GM19438 (cell line): ENCODE measurements around the gene PIK3C3.
A peak's percentile ranks its signal among the peaks of the same experiment; 100 is the strongest.

Experiments used
- ATAC-seq: cut with Tn5 transposase; IDR thresholded peaks from one replicate; pipeline ENCODE4 v1.9.1; 2021; ENCODE audit warnings: low read depth; ENCODE audit not compliant: unreplicated experiment

Gene PIK3C3

DNA sequence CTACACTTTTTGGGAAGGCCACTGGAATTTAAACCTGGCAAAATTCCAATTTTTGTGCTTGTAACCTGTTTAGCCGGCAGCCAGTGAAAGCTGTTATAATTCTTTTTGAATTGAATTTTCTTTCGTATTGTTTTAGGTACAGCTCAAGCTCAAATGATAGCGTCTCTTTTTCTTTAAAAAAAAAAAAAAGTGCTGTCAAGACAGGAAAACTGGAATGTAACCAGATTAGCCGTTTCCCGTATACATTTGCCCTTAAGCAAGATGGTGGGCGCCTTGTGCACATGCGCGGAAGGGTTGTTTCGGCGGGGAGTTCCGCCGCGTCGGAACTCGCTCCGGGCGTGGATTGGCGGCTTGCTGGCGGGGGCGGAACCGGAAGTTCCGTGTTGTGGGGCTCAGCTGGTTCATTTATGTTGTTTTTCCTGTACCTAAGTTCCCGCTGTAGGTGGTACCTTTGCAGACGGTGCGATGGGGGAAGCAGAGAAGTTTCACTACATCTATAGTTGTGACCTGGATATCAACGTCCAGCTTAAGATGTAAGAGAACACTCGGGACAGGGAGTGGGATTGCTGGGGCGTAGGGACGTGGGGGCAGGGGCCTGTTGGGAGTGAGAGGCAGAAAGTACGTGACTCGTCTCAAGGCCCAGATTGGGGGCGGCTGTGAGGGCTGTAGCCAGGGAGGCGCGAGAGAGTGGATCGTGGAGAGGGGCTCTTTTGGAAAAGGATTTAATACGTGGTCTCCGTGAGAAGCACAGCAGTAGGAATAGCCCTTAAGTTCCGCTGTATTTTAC lies at the start of gene PIK3C3:
TSS of gene PIK3C3 (plus strand) at position 408 of the 787 bp plus-strand sequence. CDS start at position 466, 58 bp downstream.
- peak; percentile 98 for ATAC-seq

- ATAC-seq: no peak
Observed at GRCh38 chr18:41905786-41906527, 49.1 kb upstream of the PIK3C3 start.

GRCh38 chr18:41906528-41907146 lies 48.4 kb upstream of the PIK3C3 start:
- ATAC-seq: peak; percentile 94

DNA sequence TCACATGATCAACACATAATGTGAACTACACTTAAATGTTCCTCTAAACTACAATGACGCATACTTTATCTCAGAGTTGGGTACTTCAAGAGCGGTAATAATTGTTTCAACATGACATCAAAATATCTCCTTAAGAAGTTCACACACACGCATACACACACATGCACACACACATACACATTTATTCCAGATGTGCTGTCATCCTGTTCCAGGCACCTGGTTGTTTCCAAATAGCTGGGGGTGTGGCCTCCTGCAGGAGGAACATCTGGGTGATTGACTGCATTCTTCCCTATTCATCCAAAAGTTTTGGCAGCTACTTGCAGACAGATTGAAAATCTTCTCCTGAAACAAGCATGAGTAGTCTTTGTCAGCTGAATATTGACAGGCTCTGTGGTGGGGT lies 37.9 kb upstream of the PIK3C3 start:
- ATAC-seq: no peak

- no peak for ATAC-seq
Observed at GRCh38 chr18:41921770-41922169, 33.3 kb upstream of the PIK3C3 start.

GRCh38 chr18:41922176-41922575 lies 32.9 kb upstream of the PIK3C3 start:
- no peak for ATAC-seq

- ATAC-seq: no peak
Observed at GRCh38 chr18:41922841-41923240, 32.2 kb upstream of the PIK3C3 start.

GRCh38 chr18:41923446-41923845 lies 31.6 kb upstream of the PIK3C3 start:
- ATAC-seq: no peak

DNA sequence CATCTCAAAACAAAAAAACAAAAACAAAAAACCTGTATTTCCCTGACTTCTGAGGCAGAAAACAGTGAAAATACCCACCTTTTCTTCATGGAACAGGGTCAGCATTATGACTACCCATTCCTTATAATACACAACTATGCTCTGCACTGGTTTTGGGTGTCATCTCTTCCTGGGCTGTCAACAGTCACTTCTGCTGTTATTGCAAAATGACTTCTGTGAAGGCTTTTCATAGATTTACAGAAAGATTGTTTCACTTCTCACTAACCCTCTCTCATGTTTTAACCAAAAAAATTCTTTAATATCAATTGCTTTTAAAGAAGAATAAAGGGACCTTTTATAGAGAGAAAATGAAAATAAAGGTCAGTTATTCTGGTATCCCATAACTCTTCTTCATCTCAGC lies 26.5 kb upstream of the PIK3C3 start:
- no peak for ATAC-seq

DNA sequence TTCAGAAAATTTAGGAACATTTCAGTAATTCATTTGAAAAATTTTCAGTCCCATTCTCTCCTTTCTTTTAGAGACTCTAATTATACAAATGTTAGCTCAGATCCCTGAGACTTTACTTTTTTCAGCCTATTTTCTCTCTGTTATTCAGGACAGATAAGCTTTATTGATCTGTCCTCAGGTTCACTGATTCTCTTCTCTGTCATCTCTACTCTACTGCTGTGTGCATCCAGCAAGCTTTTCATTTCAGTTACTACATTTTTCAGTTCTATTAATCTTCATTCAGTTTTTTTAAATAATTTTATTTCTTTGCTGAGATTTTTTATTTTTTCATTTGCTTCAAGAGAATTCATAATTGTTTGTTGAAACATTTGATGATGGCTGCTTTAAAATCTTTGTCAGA lies 22.1 kb upstream of the PIK3C3 start:
- ATAC-seq: no peak

DNA sequence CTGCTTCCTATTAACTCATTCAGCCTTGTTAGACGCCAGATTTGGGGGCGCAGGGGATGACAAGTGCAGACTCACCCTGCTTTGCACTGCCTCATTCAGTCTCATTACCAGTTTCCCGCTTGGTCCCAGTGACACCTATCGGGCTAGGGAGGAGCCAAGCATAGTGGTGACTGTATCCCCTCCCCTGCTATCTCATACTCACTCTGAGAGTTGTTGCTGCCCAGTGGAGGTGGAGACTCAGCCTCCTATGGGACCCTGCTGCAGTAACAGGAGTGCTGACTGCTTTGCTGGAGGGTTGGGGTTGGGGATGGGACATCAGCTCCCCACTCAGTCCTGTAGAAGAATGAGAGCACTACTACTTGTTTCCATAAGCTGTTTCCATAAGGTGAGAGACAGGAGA lies 21.3 kb upstream of the PIK3C3 start:
- no peak for ATAC-seq

DNA sequence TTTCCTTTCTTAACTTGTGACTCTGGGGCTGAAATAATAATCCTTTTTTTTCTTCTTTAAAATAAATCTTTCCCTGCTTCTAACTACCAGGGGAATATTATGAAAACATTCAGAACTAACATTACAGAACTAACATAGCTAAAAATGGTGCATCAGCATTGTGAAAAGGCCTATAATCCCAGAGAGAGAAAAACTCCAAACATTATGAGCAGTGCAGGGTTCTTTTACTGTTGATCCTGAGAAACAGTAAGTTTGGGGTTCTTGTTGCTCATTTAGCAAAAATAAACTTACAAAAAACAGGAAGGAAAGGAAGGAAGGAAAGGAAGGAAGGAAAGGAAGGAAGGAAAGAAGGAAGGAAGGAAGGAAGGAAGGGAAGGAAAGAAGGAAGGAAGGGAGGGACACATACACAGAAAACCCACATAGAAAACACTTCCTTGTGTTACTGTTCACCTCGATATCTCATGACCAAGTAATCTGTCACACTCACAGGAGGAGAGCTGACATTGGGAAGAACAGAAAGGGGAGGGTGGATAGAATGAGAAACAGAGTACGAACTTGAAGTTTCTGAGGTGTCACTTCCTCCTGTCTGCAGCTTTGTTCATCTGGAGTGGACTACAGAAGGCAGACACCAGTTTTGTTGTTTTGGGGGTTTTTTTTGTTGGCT lies 18.4 kb upstream of the PIK3C3 start:
- no peak for ATAC-seq

DNA sequence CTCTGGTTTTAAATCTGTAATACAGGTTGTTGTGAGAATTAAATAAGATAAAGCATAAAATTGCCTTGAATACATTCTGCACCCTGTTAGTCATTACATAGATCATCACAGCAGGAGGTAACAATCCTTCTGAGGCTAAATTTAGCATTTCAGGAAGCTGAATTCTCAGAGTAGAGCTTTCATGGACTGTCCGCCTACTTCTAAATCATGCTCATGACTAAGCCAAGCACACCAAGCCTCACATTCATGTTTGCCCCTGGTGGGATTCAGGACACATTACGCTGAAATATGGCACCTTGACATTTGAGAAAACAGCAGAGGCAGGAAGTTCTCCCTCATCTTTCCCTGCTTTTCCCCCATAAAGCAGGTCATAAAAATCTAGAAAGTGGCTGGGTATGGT lies 16.6 kb upstream of the PIK3C3 start:
- ATAC-seq: no peak

- ATAC-seq: no peak
Observed at GRCh38 chr18:41939326-41939725, 15.7 kb upstream of the PIK3C3 start.

DNA sequence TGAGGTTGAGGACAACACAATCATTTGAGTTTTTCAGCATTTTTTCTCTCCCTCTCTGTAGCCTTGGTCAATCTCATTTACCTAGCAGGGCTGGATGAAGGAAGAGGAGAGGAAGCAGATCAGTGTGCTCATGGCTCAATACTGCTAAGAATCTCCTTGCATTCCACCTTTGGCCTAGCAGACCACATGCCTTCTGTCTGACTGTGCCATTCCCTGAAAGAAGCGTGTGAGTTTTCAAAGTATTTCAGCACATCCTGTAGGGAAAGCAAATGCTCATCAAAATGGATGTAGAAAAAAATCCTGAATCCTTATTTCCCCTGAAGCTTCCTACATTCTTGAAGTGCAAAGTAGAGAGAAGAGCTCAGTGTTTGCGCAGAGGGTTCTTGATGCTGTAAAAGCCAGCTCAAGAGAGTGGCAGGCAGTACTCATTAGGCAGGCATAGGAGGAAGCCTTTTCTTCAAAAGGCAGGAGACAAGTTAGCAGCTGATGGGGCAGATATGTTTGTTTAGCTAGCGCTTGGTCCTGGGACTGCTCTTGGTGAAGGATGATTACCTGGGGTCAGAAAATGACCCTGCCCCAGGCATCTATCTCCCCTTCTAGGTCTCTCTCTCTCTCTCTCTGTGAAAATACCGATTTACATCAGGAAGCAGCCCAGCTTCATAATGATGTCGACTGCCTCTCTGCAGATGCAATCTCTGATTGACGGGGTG lies 14.4 kb upstream of the PIK3C3 start:
- ATAC-seq: no peak

DNA sequence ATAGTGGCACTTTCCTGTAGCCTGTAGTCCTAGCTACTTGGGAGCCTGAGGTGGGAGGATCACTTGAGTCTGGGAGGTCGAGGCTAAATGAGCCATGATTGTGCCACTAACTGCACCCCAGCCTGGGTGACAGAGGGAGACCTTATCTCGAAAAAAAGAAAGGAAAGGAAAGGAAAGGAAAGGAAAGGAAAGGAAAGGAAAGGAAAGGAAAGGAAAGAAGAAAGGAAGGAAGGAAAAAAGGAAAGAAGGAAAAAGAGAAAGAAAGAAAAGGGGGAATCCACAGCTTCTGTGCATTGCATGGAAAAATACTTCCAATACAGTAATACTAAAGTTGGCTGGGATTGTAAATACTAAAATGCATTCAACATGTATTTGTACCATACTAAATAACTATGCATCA lies 12.8 kb upstream of the PIK3C3 start:
- ATAC-seq: no peak

GRCh38 chr18:41948544-41949110 lies 6.4 kb upstream of the PIK3C3 start:
- ATAC-seq: no peak

DNA sequence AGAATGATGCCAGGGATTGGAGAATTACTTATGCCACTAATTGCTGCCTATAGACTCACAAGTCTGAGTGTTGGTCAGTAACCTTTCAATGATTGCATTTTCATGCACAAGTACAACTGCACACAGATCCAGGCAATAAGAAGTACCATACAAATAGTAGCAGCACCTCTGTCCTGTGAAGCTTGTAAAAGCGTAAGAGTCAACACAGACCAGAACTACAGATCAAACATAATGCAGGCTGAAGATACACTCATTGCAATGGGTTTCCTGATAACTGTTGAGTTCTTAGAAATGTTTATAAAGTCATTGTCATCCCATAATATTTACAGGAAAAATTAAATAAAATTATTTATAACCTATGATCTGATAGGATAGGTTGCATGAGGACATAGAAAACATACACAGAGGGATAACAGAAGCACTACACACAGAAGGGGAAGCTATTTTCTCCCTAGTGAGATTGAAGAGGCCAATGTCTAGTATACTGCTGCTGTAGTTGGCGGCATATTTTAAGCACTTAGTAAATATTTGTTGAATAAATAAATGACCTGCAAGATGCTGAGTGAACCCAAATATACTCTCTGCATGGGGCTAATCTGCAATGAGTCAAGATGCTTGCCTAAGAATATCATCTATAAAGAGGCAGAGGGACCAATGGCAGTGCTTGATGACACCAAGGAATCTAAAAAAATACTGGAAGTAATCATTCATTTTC lies 5.7 kb upstream of the PIK3C3 start:
- no peak for ATAC-seq

- ATAC-seq: no peak
Observed at GRCh38 chr18:41955688-41956087, 654 bp downstream of the PIK3C3 start.
